GM18870 (cell line): ENCODE results near the gene AKR1C4.

Experiments
- ATAC-seq: cut with Tn5 transposase; IDR thresholded peaks from one replicate; pipeline ENCODE4 v1.9.1; 2021; ENCODE audit warnings: moderate library complexity; ENCODE audit not compliant: unreplicated experiment

The AKR1C4 gene

DNA sequence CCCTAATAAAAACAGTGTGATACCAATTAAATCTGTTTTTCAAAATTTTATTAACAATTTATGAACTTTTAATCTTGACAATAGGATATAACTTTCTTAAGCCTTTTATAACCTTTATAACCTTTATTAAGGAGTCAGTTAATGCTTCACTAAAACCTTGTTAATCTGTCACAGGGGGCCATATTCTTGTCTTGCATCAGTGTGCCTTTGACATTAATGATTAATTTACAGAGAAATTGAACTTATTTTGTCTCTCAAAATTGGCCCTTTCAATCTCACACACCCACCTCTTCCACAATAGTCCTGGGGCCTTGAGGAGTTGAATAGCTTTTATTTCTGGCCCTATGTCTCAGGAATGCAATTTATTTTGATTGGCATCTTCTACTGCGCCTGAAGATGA, 68.5 kb downstream of the AKR1C4 start:
- no peak for ATAC-seq

- ATAC-seq = no peak
These were observed 69.7 kb downstream of the AKR1C4 start for GRCh38 chr10:5266351-5266750.

- no peak for ATAC-seq
These were observed 70.2 kb downstream of the AKR1C4 start for GRCh38 chr10:5266804-5267203.

GRCh38 chr10:5268234-5268633, 71.6 kb downstream of the AKR1C4 start:
- no peak for ATAC-seq
